IMR-90 (cell line): ENCODE results near the gene CSNK2B. TPM values are rescaled to one million over a fixed set of nuclear protein-coding genes. Genes with fewer than 3 reads are reported as not detected.

Source experiments
- ATAC-seq: fragments of 200-7000 bp; cut with Tn5 transposase; 2 replicates; pipeline ENCODE4 v1.9.1; 2020; ENCODE audit warnings: low read depth, mild to moderate bottlenecking, moderate library complexity
- BruUV-seq: library from RNA; stranded (reverse); fragments of 400-500 nt; replicated peaks from 2 replicates; lab custom pipeline; 2021; lab: Mats Ljungman, UMichigan
- CTCF ChIA-PET: fragments of 300-600 bp; formaldehyde crosslinking; extraction: SDS; loops from one replicate; lab custom pipeline; 2021; ENCODE audit warnings: antibody characterized with exemption; lab: Yijun Ruan, JAX
- POLR2A ChIA-PET: fragments of 300-600 bp; sonication (Branson Sonifier 250); formaldehyde crosslinking; loops from one replicate; lab custom pipeline; 2022; ENCODE audit warnings: antibody characterized with exemption; ENCODE audit not compliant: unreplicated experiment; lab: Charles Lee
- DNase-seq: peaks from one replicate; pipeline ENCODE4 v3.0.0; 2013
- H2AFZ ChIP-seq: replicated peaks from 2 replicates; pipeline ENCODE3; 2013; ENCODE audit warnings: low read length, mild to moderate bottlenecking; ENCODE audit not compliant: poor library complexity
- H2AK5ac ChIP-seq: 2 replicates; pipeline ENCODE4 v1.6.1; 2013; ENCODE audit warnings: low read depth, low read length, inconsistent platforms
- H2AK9ac ChIP-seq: replicated peaks from 2 replicates; pipeline ENCODE3; 2013; ENCODE audit warnings: mild to moderate bottlenecking, low read depth, low read length, moderate library complexity; ENCODE audit not compliant: poor library complexity
- H2BK120ac ChIP-seq: 2 replicates; pipeline ENCODE4 v1.6.1; 2013; ENCODE audit warnings: low read depth, low read length, inconsistent platforms
- H2BK15ac ChIP-seq: 3 replicates; pipeline ENCODE4 v1.6.1; 2013; ENCODE audit warnings: low read depth, low read length, inconsistent platforms
- H2BK20ac ChIP-seq: 2 replicates; pipeline ENCODE4 v1.6.1; 2013; ENCODE audit warnings: low read depth, mild to moderate bottlenecking, inconsistent platforms, low read length, moderate library complexity
- H2BK5ac ChIP-seq: 2 replicates; pipeline ENCODE4 v1.6.1; 2013; ENCODE audit warnings: mild to moderate bottlenecking, low read depth, low read length, inconsistent platforms; ENCODE audit not compliant: poor library complexity, severe bottlenecking
- H3K14ac ChIP-seq: replicated peaks from 2 replicates; pipeline ENCODE4 v1.6.1; 2013; ENCODE audit warnings: low read depth, low read length, inconsistent platforms
- H3K18ac ChIP-seq: 2 replicates; pipeline ENCODE4 v1.6.1; 2013; ENCODE audit warnings: low read depth, low read length, control low read depth
- H3K23ac ChIP-seq: 2 replicates; pipeline ENCODE4 v1.6.1; 2013; ENCODE audit warnings: low read depth, low read length, inconsistent platforms
- H3K27ac ChIP-seq: 2 replicates; pipeline ENCODE4 v1.5.1; 2013; ENCODE audit warnings: mild to moderate bottlenecking, control low read depth, low read length; ENCODE audit not compliant: insufficient read depth
- H3K27me3 ChIP-seq: 2 replicates; pipeline ENCODE4 v1.6.1; 2013; ENCODE audit warnings: low read length; ENCODE audit not compliant: control insufficient read depth, insufficient read depth
- H3K36me3 ChIP-seq: 2 replicates; pipeline ENCODE4 v1.6.1; 2013; ENCODE audit warnings: low read length, mixed read lengths; ENCODE audit not compliant: control insufficient read depth, insufficient read depth
- H3K4ac ChIP-seq: 2 replicates; pipeline ENCODE4 v1.6.1; 2013; ENCODE audit warnings: low read depth, low read length, inconsistent platforms
- H3K4me1 ChIP-seq: 2 replicates; pipeline ENCODE4 v1.6.1; 2013; ENCODE audit warnings: low read length, mixed read lengths; ENCODE audit not compliant: control insufficient read depth, insufficient read depth
- H3K4me2 ChIP-seq: 2 replicates; pipeline ENCODE4 v1.6.1; 2013; ENCODE audit warnings: low read depth, mild to moderate bottlenecking, control low read depth, low read length, moderate library complexity
- H3K4me3 ChIP-seq: 2 replicates; pipeline ENCODE4 v1.5.1; 2013; ENCODE audit warnings: low read depth, mild to moderate bottlenecking, control low read depth, low read length, moderate library complexity; ENCODE audit not compliant: insufficient read depth
- H3K56ac ChIP-seq: 2 replicates; pipeline ENCODE4 v1.6.1; 2013; ENCODE audit warnings: low read length, inconsistent platforms; ENCODE audit not compliant: insufficient read depth; ENCODE audit errors: extremely low read depth
- H3K79me1 ChIP-seq, 2 experiments: 2 replicates each; pipeline ENCODE4 v1.6.1; 2013; ENCODE audit warnings: low read length in 2 of 2, inconsistent platforms in 1 of 2, low read depth in 1 of 2
- H3K9ac ChIP-seq: 2 replicates; pipeline ENCODE4 v1.6.1; 2013; ENCODE audit warnings: low read depth, low read length, control low read depth
- H3K9me1 ChIP-seq: 2 replicates; pipeline ENCODE4 v1.6.1; 2013; ENCODE audit warnings: low read length, inconsistent platforms; ENCODE audit not compliant: insufficient read depth
- H3K9me3 ChIP-seq: 2 replicates; pipeline ENCODE4 v1.6.1; 2013; ENCODE audit warnings: low read length; ENCODE audit not compliant: control insufficient read depth, insufficient read depth
- H4K20me1 ChIP-seq: 2 replicates; pipeline ENCODE4 v1.6.1; 2013; ENCODE audit warnings: low read length, inconsistent platforms; ENCODE audit not compliant: insufficient read depth
- H4K5ac ChIP-seq: 2 replicates; pipeline ENCODE4 v1.6.1; 2013; ENCODE audit warnings: mild to moderate bottlenecking, low read depth, low read length, control low read depth
- H4K8ac ChIP-seq, 2 experiments: 2 replicates each; pipeline ENCODE4 v1.6.1; 2013; ENCODE audit warnings: low read depth in 2 of 2, low read length in 2 of 2, control low read depth in 1 of 2, inconsistent platforms in 1 of 2
- H4K91ac ChIP-seq: 2 replicates; pipeline ENCODE4 v1.6.1; 2013; ENCODE audit warnings: low read depth, low read length, inconsistent platforms; ENCODE audit not compliant: insufficient read depth
- BHLHE40 ChIP-seq: fragments of 150-350 bp; IDR thresholded peaks from 2 replicates; pipeline ENCODE4 v1.6.1; 2016; ENCODE audit warnings: mild to moderate bottlenecking, low read depth, low read length
- CHD1 ChIP-seq: IDR thresholded peaks from 2 replicates; pipeline ENCODE4 v1.6.1; 2012; ENCODE audit warnings: low read depth, low read length, improper control_type of control experiment
- MAZ ChIP-seq: IDR thresholded peaks from 2 replicates; pipeline ENCODE4 v1.6.1; 2012; ENCODE audit warnings: low read depth, mild to moderate bottlenecking, low read length, improper control_type of control experiment, moderate library complexity, borderline replicate concordance
- NFE2L2 ChIP-seq: fragments of 150-350 bp; IDR thresholded peaks from 2 replicates; pipeline ENCODE4 v1.6.1; 2016; ENCODE audit warnings: low read depth, mild to moderate bottlenecking, low read length
- RAD21 ChIP-seq: IDR thresholded peaks from 2 replicates; pipeline ENCODE4 v1.6.1; 2012; ENCODE audit warnings: low read length, improper control_type of control experiment
- RFX5 ChIP-seq: IDR thresholded peaks from 2 replicates; pipeline ENCODE4 v1.8.0; 2012; ENCODE audit warnings: low read depth, mild to moderate bottlenecking, low read length, moderate library complexity
- SMC3 ChIP-seq: fragments of 150-350 bp; IDR thresholded peaks from 2 replicates; pipeline ENCODE4 v1.6.1; 2016; ENCODE audit warnings: low read depth, mild to moderate bottlenecking, antibody characterized with exemption, low read length, moderate library complexity
- WGBS, 2 experiments: methylation state at CpG; one replicate each; pipeline versions ENCODE4 v1.1.5 to v1.1.7; 2013; ENCODE audit warnings: missing lambda C conversion rate in 2 of 2; ENCODE audit not compliant: insufficient read length in 1 of 2; ENCODE audit errors: extremely low coverage in 2 of 2; 5-methylcytosine and 5-hydroxymethylcytosine counted together
- dilution Hi-C: fragments of 300-500 bp; cut with HindIII; formaldehyde crosslinking; loops from one replicate; pipeline ENCODE4 v1.14.3; 2018; ENCODE audit warnings: low sequenced_read_pairs; ENCODE audit not compliant: unreplicated experiment
- in situ Hi-C: fragments of 300-500 bp; cut with MboI; formaldehyde crosslinking; loops from 3 replicates; pipeline ENCODE4 v1.14.3; 2019; ENCODE audit warnings: low sequenced_read_pairs, inconsistent platforms, mixed read lengths
- intact Hi-C: fragments of 100-400 bp; cut with micrococcal nuclease; formaldehyde crosslinking; loops from 2 replicates; pipeline ENCODE4 v1.10.0; 2022
- polyA plus RNA-seq, 3 experiments: library from polyadenylated mRNA; depleted of rRNA; stranded (reverse); fragments of >200 nt; gene quantifications; 2 replicates each; pipeline ENCODE4 v1.2.3, GENCODE V29; 2012; ENCODE audit warnings: low replicate concordance in 1 of 3
- total RNA-seq: library from RNA; depleted of rRNA; stranded (reverse); fragments of >200 nt; gene quantifications from 2 replicates; pipeline ENCODE4 v1.2.3, GENCODE V29; 2012
- TF ChIP-seq, protein P1 (sequence below): fragments of 150-350 bp; IDR thresholded peaks from 2 replicates; pipeline ENCODE4 v1.6.1; 2017; ENCODE audit warnings: mild to moderate bottlenecking, antibody characterized with exemption, low read length, low read depth

CSNK2B gene
- total and polyA plus RNA-seq, 2 of the 4 experiments (the other 2 are of a cell fraction) = 194 to 240 TPM

- Histone ChIP-seq H2BK20ac (no peak overlapping the region), H2AFZ (peak overlapping the region; percentile 13), H2BK5ac (no peak overlapping the region), H3K9me1 (no peaks in the 10 kb centered on the region), H4K8ac (no peak overlapping the region), H3K56ac (no peak overlapping the region), H3K4me2 (no peak overlapping the region), H3K4me1 (no peaks in the 10 kb centered on the region), H4K5ac (no peak overlapping the region), H2BK15ac (no peak overlapping the region), H3K79me1 (peaks cover 40 to 56% of the 10 kb centered on the region in 2 experiments), H2AK9ac (no peak overlapping the region), H3K9me3 (no peaks in the 10 kb centered on the region), H3K18ac (no peak overlapping the region), H2BK120ac (no peak overlapping the region), H3K4ac (no peak overlapping the region), H3K36me3 (peaks cover 93% of the 10 kb centered on the region), H3K27ac (no peak overlapping the region), H2AK5ac (no peak overlapping the region), H3K23ac (no peak overlapping the region), H3K14ac (no peak overlapping the region), H3K27me3 (no peaks in the 10 kb centered on the region), H3K4me3 (no peak overlapping the region), H3K9ac (no peak overlapping the region), H4K91ac (no peak overlapping the region), H4K20me1 (peaks cover 27% of the 10 kb centered on the region)
- POLR2A ChIA-PET = no interaction called here
- 92% methylated on average over 8 of the region's 32 CpGs; no CpG with 5 or more reads in 1 of the 2 experiments for WGBS, 2 experiments
- no peak for ATAC-seq
- TF ChIP-seq RFX5 = no peak
- no peak for TF ChIP-seq BHLHE40
- no peak for TF ChIP-seq SMC3
- no peak for TF ChIP-seq MAZ
- no peak for TF ChIP-seq CHD1
- no peak for TF ChIP-seq NFE2L2
- TF ChIP-seq, protein P1, sequence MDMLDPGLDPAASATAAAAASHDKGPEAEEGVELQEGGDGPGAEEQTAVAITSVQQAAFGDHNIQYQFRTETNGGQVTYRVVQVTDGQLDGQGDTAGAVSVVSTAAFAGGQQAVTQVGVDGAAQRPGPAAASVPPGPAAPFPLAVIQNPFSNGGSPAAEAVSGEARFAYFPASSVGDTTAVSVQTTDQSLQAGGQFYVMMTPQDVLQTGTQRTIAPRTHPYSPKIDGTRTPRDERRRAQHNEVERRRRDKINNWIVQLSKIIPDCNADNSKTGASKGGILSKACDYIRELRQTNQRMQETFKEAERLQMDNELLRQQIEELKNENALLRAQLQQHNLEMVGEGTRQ = no peak
- TF ChIP-seq RAD21 = no peak
- dilution Hi-C loops = no loop called here
- DNase-seq = no peak
- in situ Hi-C loops = no loop called here
- intact Hi-C loops = no loop called here
- CTCF ChIA-PET = no interaction called here
- BruUV-seq = no TSS peak
Measured at GRCh38 chr6:31631681-31632278, 34.1 kb upstream of the CSNK2B start.
